HG02970 (cell line): ENCODE measurements around the gene MBOAT1.

ENCODE experiments used
- ATAC-seq: cut with Tn5 transposase; IDR thresholded peaks from one replicate; pipeline ENCODE4 v1.9.1; 2021; ENCODE audit warnings: mild to moderate bottlenecking, moderate library complexity, moderate number of reproducible peaks; ENCODE audit not compliant: unreplicated experiment, low FRiP score

MBOAT1 gene

GRCh38 chr6:20234136-20234535 lies 21.9 kb upstream of the MBOAT1 start:
- ATAC-seq: no peak

GRCh38 chr6:20233007-20233730 lies 20.9 kb upstream of the MBOAT1 start:
- no peak for ATAC-seq

- no peak for ATAC-seq
These were observed 19.9 kb upstream of the MBOAT1 start for GRCh38 chr6:20232188-20232587.

GRCh38 chr6:20230401-20231119 lies 18.3 kb upstream of the MBOAT1 start:
- no peak for ATAC-seq

- no peak for ATAC-seq
These were observed 17.6 kb upstream of the MBOAT1 start for GRCh38 chr6:20229881-20230280.

GRCh38 chr6:20227350-20227749 lies 15.1 kb upstream of the MBOAT1 start:
- no peak for ATAC-seq

GRCh38 chr6:20223141-20223540 lies 10.9 kb upstream of the MBOAT1 start:
- ATAC-seq: no peak

- no peak for ATAC-seq
These were observed 9.2 kb upstream of the MBOAT1 start for GRCh38 chr6:20221421-20221820.

GRCh38 chr6:20220359-20220758 lies 8.1 kb upstream of the MBOAT1 start:
- ATAC-seq: no peak

- ATAC-seq: no peak
These were observed 5.6 kb upstream of the MBOAT1 start for GRCh38 chr6:20217891-20218290.

GRCh38 chr6:20217324-20217855 lies 5.1 kb upstream of the MBOAT1 start:
- no peak for ATAC-seq

- ATAC-seq: no peak
These were observed 3.0 kb upstream of the MBOAT1 start for GRCh38 chr6:20215310-20215709.

GRCh38 chr6:20213271-20213798 lies 1.1 kb upstream of the MBOAT1 start:
- ATAC-seq: no peak

- peak; percentile 33 for ATAC-seq
These were observed 303 bp downstream of the MBOAT1 start for GRCh38 chr6:20211941-20212391.

- no peak for ATAC-seq
These were observed 980 bp downstream of the MBOAT1 start for GRCh38 chr6:20211037-20211940.

GRCh38 chr6:20210158-20210557 lies 2.1 kb downstream of the MBOAT1 start:
- no peak for ATAC-seq

- ATAC-seq: no peak
These were observed 3.4 kb downstream of the MBOAT1 start for GRCh38 chr6:20208687-20209378.

- no peak for ATAC-seq
These were observed 5.2 kb downstream of the MBOAT1 start for GRCh38 chr6:20207088-20207418.

GRCh38 chr6:20205722-20206161 lies 6.5 kb downstream of the MBOAT1 start:
- no peak for ATAC-seq

- ATAC-seq: no peak
These were observed 7.8 kb downstream of the MBOAT1 start for GRCh38 chr6:20204512-20204894.
